ENCODE measurements around the gene STX10. TPM values are rescaled to one million over a fixed set of nuclear protein-coding genes. Genes with fewer than 3 reads are reported as not detected.

Gene STX10
- total RNA-seq, 1 experiment from 2014 or later: 19.3 TPM

GRCh38 chr19:13163609-13164342, 13.6 kb upstream of the STX10 start:
- Histone ChIP-seq H3K4me3 (ENCODE audit: low read depth, low read length) (peak overlapping the region; percentile 48), H3K9me3 (no peaks in the 10 kb centered on the region), H3K27me3 (replicated peaks; ENCODE audit: control insufficient read depth, insufficient read depth, low read length) (no peaks in the 10 kb centered on the region), H3K4me1 (peaks cover 44% of the 10 kb centered on the region), H3K36me3 (ENCODE audit: control insufficient read depth, insufficient read depth, low read length) (no peaks in the 10 kb centered on the region)
- no TSS peak for BruUV-seq (replicated peaks)
- no peaks in the 10 kb centered on the region for H3K27me3 Mint-ChIP-seq (ENCODE audit: insufficient read depth, unreplicated experiment)
- H3K9me3 Mint-ChIP-seq (ENCODE audit: unreplicated experiment): no peaks in the 10 kb centered on the region
- peak; percentile 80 to 90 for DNase-seq
- H3K4me1 Mint-ChIP-seq (ENCODE audit: low read depth, unreplicated experiment): peaks cover 14% of the 10 kb centered on the region
- CTCF ChIA-PET: interaction anchor here (1.1 to 2.1 kb wide), 4 partner anchors 9 to 186 kb away, joined by 3 to 9 read pairs (median 6); partner anchors contain the start of genes IER2 and STX10
- TF ChIP-seq CTCF (IDR thresholded peaks at IDR 0.05; ENCODE audit: insufficient read depth in 1 of 2, low read depth in 1 of 2, low read length in 1 of 2, severe bottlenecking in 1 of 2, unreplicated experiment in 1 of 2): no peak
- intact Hi-C loops (cut with micrococcal nuclease; ENCODE audit: unreplicated experiment): loop anchor here (1.0 to 5.0 kb wide), 3 partner anchors 8 to 69 kb away; partner anchors contain the start of genes IER2 and STX10
- POLR2A ChIA-PET: interaction anchor here (0.6 to 3.4 kb wide), 8 partner anchors 8 to 973 kb away, joined by 3 to 29 read pairs (median 4); partner anchors contain the start of gene NACC1
- peaks cover 25% of the 10 kb centered on the region for H3K36me3 Mint-ChIP-seq (ENCODE audit: insufficient read depth, unreplicated experiment)
- peak overlapping the region; percentile 93 for H3K27ac Mint-ChIP-seq (ENCODE audit: unreplicated experiment)
- H3K4me3 Mint-ChIP-seq (ENCODE audit: unreplicated experiment): peak overlapping the region; percentile 79

GRCh38 chr19:13162724-13163608, 12.8 kb upstream of the STX10 start:
- Histone ChIP-seq H3K9me3 (no peaks in the 10 kb centered on the region), H3K36me3 (ENCODE audit: control insufficient read depth, insufficient read depth, low read length) (no peaks in the 10 kb centered on the region), H3K4me1 (peaks cover 38% of the 10 kb centered on the region), H3K4me3 (ENCODE audit: low read depth, low read length) (peak overlapping the region; percentile 48), H3K27me3 (replicated peaks; ENCODE audit: control insufficient read depth, insufficient read depth, low read length) (no peaks in the 10 kb centered on the region)
- BruUV-seq (replicated peaks): TSS peak; percentile 78
- Mint-ChIP-seq H3K9me3 (ENCODE audit: unreplicated experiment) (no peaks in the 10 kb centered on the region), H3K4me1 (ENCODE audit: low read depth, unreplicated experiment) (peaks cover 14% of the 10 kb centered on the region), H3K27ac (ENCODE audit: unreplicated experiment) (peak overlapping the region; percentile 93), H3K4me3 (ENCODE audit: unreplicated experiment) (peak overlapping the region; percentile 79), H3K36me3 (ENCODE audit: insufficient read depth, unreplicated experiment) (peaks cover 25% of the 10 kb centered on the region), H3K27me3 (ENCODE audit: insufficient read depth, unreplicated experiment) (no peaks in the 10 kb centered on the region)
- ChIA-PET POLR2A (interaction anchor here (0.6 to 3.4 kb wide), 4 partner anchors 9 to 26 kb away, joined by 3 to 29 read pairs (median 3); no protein-coding TSS in a partner anchor), CTCF (interaction anchor here (1.1 to 2.1 kb wide), 4 partner anchors 8 to 185 kb away, joined by 3 to 9 read pairs (median 6); partner anchors contain the start of genes IER2 and STX10)
- TF ChIP-seq CTCF (IDR thresholded peaks at IDR 0.05; ENCODE audit: insufficient read depth in 1 of 2, low read depth in 1 of 2, low read length in 1 of 2, severe bottlenecking in 1 of 2, unreplicated experiment in 1 of 2): no peak
- peak; percentile 99 for DNase-seq
- intact Hi-C loops (cut with micrococcal nuclease; ENCODE audit: unreplicated experiment): loop anchor here (1.0 to 5.0 kb wide), 2 partner anchors 8 to 69 kb away; no protein-coding TSS in a partner anchor

- Mint-ChIP-seq H3K27ac (ENCODE audit: unreplicated experiment) (no peak overlapping the region), H3K36me3 (ENCODE audit: insufficient read depth, unreplicated experiment) (peaks cover 38% of the 10 kb centered on the region), H3K4me1 (ENCODE audit: low read depth, unreplicated experiment) (peaks cover 14% of the 10 kb centered on the region), H3K4me3 (ENCODE audit: unreplicated experiment) (no peak overlapping the region), H3K27me3 (ENCODE audit: insufficient read depth, unreplicated experiment) (no peaks in the 10 kb centered on the region), H3K9me3 (ENCODE audit: unreplicated experiment) (no peaks in the 10 kb centered on the region)
- DNase-seq: no peak
- intact Hi-C loops (cut with micrococcal nuclease; ENCODE audit: unreplicated experiment): loop anchor here (5.0 kb wide), 1 partner anchor 72 kb away; no protein-coding TSS in a partner anchor
- no TSS peak for BruUV-seq (replicated peaks)
- Histone ChIP-seq H3K4me3 (ENCODE audit: low read depth, low read length) (no peak overlapping the region), H3K27me3 (replicated peaks; ENCODE audit: control insufficient read depth, insufficient read depth, low read length) (no peaks in the 10 kb centered on the region), H3K36me3 (ENCODE audit: control insufficient read depth, insufficient read depth, low read length) (no peaks in the 10 kb centered on the region), H3K4me1 (peaks cover 31% of the 10 kb centered on the region), H3K9me3 (no peaks in the 10 kb centered on the region)
- no peak for TF ChIP-seq CTCF (IDR thresholded peaks at IDR 0.05; ENCODE audit: insufficient read depth in 1 of 2, low read depth in 1 of 2, low read length in 1 of 2, severe bottlenecking in 1 of 2, unreplicated experiment in 1 of 2)
- CTCF ChIA-PET: no interaction called here
- POLR2A ChIA-PET: no interaction called here
These were observed 10.4 kb upstream of the STX10 start for GRCh38 chr19:13160557-13160956.

All from Caco-2 (cell line).